COLO668 (cell line): ENCODE results near the gene ZC3H8.
A peak's percentile ranks its signal among the peaks of the same experiment; 100 is the strongest.
"Not testable (repeated sequence)": the region's sequence is repeated elsewhere in the genome, so short reads cannot be mapped to it uniquely, and the experiment has no call there.

Experiments
- DNase-seq: peaks from one replicate; lab custom pipeline; 2025; ENCODE audit not compliant: unreplicated experiment; lab: John Stamatoyannopoulos, UW

Gene ZC3H8

DNA sequence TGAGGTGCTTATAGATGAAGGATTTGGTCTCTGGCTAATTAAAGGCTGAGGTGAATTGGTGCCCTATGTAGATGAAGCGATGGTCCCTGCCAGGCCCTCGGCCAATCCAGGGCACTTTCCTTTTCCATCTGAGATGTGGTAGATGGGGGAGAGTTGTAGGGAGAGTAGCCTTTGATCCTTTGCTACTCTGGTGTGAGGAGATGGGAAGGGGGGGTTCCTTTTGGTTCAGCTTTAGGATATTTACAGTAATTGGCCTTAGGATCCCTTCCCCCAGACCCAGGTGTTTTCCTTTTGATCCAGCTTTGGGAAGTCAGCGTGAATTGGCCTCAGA, 5.4 kb upstream of the ZC3H8 start:
- no peak for DNase-seq

DNA sequence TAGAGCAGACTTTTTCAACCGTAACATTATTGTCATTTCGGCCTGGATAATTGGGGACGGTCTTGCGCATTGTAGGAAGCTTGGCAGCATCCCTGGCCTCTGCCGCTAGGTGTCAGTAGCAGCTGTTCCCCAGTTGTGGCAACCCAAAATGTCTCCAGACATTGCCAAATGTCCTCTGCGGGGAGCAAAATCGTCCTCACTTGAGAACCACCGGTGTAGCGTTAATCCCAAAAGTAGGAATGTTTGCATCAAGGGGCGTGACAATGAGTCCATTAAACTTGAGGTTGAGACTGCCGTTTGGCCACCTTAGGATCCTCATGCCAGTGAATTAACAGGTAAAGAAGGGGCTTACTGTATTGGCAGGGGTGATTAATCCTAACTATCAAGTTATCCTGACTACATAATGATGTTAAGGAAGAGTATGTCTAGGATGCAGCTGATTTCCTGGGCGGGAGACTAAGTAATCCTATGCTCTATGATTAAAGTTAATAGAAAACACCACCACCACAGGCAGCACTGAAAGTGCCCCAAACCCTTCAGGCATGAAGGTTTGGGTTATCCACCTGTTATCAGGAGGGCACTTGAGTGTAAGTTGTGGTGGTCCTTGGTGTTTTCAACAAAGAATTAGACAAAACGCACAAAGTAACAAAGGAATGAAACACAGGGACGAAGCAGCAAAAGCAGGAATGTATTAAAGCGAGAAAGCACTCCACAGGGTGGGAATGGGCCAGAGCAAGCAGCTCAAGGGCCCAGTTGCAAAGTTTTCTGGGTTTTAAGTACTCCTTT, 4.9 kb upstream of the ZC3H8 start:
- DNase-seq, result peak; percentile 64

DNA sequence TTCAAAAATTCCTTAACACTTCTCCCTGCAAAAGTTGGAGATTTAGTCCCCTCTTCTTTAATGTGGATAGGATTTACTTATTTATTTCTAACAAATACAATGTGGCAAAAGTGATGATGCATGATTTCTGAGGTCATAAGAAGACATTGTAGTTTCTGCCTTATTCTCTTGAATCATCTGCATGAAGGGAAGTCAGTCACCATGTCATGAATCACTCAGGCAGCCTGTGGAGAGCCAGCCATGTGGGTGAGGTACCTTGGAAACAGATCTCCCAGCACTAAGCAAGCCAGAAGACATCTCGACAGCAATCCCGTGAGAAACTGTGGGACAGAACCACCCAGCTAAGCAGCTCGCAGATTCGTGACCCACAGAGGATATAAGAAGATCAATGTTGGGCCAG, 2.7 kb upstream of the ZC3H8 start:
- no peak for DNase-seq

DNA sequence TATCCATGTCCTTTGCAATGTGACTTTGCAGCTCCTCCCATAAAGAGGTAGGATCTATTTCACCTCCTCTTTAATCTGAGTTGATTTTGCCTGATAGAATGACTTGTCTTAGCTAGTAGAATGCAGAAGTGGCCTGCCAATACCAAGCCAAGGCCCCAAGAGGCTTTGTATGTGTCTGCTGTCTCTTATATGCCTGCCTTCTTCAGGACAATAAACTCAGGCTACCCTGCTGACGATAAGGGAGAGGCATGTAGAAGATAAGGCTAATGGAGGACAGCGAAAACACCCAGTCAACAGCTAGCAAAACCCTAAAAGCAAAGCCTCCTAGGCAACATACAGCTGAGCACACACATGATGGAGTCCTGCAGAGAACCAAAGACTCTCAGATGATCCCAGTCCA, 1.8 kb upstream of the ZC3H8 start:
- no peak for DNase-seq

DNA sequence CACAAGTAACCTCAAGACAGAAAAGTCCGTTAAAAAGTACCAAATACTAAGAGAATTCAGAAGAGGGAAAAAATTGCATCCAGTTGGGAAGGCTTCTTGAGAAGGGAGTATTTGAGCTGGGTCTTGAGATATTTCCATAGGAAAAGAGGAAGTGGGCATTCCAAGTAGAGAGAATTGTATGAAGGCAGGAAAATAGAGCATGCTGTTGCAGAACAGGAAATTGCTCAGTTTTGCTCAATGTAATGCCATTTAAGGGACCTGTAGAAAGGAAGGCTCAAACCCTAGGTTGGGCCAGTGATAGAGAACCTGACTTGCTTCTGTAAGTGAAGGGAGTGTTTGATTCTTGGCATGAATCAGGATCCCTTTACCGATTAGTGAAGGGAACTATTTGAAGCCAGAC, 1.0 kb upstream of the ZC3H8 start:
- no peak for DNase-seq

DNA sequence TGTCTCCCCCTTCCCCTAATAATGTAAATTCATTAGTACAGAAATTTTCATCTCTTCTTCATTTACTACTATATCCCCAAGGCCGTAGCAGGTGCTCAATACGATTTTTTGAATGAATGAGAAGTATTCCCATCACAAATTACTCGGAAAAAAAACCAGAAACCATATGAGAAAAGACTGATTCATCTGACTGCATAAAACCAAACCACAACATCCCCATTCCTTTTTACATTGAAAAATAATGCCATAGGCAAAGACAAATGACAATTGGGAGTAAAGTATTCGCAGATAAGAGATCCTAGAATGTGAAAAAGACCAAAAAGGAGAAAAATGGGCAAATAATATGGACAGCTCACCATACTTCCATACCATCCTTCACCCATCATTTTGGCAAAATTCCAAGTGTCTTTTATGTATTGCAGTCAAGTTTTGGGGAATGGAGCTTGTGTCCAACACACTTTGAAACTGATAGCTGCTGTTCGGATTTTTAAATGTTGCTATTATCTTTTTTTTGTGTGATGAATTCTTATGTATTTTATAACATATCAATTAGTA, 1.5 kb downstream of the ZC3H8 start:
- DNase-seq, result no peak

DNA sequence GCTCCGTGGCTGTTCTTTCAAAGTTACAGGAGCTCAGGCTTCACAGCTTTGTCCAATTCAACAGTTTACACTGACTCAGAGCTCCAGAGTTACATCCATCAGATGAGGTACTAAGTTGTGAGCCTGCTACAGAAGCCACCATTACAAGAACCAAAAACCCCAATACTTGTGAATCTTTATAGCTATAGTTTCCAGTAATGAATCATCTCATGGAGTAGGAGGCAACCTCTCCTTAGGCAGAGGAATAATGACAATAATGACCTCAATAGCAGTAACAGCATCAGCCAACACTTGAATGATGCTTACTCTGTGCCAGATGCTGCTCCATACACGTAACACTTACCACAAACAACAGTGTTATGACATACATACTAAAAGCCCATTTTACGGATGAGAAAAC, 3.6 kb downstream of the ZC3H8 start:
- no peak for DNase-seq

DNA sequence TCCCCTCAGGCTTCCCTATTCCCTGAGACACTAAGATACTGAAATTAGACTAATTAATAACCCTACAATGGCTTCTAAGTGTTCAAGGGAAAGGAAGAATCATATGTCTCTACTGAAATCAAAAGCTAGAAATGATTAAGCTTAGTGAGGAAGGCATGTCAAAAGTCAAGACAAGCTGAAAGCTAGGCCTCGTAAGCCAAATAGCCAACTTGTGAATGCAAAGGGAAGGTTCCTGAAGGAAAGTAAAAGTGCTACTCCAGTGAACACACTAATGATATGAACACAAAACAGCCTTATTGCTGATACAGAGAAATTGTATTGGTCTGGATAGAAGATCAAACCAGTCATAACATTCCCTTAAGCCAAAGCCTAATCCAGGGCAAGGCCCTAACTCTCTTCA, 10.0 kb downstream of the ZC3H8 start:
- no peak for DNase-seq

DNA sequence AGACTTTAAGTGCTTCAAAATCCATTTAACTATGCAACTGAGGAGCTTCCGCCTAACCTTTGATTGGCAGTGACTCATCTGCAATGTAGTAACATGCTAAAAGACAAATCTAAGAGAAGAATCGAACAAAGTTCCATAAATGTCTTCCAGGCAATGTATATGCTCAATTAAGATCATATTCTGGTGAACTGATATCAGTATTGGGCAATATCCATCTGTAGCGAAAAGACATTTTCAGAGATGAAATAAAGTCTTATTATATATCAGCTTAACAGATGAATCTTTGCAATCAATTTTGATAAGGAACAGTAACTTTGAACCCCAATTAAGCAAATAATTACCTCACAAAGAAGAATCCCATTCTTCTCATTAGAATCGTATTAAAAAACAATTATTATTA, 11.6 kb downstream of the ZC3H8 start:
- DNase-seq, result no peak

DNA sequence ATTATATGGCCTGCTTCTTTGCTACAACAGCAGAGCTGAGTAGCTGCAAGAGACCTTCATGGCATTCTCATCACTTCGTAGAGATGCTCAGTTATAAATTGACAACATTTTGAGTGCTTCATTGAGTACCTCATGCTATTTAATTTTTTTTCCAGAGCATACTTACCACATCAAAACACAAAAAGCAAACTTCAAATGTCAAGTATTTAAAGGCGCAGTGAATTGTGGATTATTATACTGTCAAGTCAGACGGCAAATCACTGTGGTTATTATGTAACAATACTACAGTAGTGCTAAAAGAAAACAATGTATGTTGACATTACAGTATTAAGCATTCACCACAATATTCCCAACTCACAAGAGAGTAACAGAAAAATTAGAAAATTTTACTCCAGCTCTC, 12.5 kb downstream of the ZC3H8 start:
- no peak for DNase-seq

DNA sequence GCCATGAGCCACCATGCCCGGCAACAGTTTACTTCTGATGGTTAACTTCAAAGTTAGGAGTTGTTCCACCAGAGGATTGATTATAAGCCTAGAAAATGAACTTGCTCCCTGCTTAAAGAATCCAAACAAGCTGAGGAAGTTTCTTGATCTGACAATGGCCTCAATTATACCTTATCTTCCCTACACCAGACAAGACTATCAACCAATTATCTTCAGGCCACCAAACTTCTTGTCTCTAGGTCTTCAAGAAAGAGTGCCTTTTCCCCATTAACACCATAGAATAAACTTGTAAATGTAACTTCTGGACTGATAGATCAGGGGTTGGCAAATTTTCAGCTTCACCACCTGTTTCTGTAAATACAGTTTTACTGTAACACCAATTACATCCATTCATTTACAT, 15.0 kb downstream of the ZC3H8 start:
- DNase-seq, result no peak

DNA sequence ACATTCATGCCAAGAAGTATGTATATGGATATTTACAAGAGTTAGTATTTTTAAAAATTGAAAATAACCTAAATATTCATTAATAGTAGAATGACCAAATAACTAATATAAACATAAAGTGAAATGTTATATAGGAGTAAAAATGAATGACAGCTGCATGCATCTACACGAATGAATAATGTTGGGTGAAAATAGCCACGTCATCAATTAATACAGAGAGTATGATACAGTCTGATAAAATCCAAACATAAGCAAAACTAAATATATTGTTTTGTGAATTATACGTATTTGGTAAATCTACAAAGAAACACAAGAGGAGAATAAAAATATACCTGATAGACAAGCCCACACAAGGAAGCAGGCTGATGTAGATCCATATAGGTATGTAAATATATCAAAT, 24.5 kb downstream of the ZC3H8 start:
- DNase-seq, result no peak

DNA sequence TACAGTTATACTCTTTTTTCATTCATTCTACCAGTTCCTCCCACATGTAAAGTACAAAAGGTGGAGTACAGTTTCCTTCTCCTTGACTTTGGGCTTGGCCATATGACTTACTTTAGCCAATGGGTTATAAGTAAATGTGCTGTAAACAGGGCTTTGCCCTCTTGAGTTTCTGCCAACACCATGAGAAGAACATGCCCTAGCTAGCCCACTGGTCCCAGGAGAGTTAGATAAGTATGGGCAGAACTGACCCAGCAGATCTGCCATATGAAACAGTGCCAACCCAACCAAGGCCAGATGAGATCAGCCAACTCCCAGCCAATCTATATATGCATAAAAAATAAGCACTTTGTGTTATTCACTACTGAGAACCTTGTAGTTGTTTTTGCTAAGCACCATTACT, 25.5 kb downstream of the ZC3H8 start:
- DNase-seq, result no peak

DNA sequence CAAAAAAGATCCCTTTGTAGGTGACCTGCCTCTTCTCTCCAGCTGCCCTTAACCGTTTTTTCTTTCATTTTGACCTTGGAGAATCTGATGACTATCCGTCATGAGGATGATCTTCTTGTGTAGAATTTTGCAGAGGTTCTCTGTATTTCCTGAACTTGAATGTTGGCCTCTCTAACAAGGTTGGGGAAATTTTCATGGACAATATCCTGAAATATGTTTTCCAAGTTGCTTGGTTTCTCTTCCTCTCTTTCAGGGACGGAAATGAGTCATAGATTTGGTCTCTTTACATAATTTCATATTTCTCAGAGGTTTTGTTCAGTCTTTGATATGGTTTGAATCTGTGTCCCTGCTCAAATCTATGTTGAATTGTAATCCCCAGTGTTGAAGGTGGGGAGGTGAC, 34.0 kb downstream of the ZC3H8 start:
- DNase-seq, result no peak

DNA sequence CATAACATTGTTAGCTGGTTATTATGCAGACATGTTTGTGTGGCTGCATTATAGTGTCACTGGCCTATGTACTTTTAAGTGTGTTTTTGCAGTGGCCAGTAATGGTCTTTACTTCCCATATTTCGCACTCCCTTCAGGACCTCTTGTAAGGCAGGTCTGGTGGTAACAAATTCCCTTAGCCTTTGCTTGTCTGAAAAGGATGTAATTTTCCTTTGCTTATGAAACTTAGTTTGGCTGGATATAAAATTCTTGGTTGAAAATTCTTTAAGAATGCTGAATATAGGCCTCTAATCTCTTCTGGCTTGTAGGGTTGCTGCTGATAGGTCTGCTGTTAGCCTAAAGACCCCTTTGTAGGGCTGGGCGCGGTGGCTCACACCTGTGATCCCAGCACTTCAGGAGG, 34.7 kb downstream of the ZC3H8 start:
- DNase-seq, result no peak

DNA sequence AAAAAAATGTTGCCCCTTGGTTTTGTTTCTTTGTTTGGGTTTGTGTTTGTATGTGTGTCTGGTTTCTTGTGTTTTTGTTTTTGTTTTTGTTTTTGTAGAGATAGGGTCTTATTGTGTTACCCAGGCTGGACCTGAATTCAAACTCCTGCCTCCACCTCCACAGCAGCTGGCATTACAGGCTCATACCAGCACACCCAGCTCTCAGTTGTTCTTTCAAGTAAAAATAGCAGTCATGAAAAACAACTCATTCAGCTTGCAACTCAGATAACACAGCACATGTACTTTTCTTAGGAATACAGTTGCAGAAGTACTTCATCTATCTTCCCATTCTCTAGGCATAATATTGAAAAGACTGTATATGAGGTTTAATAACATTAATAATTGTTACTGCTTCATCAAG, 37.0 kb downstream of the ZC3H8 start:
- DNase-seq, result no peak

DNA sequence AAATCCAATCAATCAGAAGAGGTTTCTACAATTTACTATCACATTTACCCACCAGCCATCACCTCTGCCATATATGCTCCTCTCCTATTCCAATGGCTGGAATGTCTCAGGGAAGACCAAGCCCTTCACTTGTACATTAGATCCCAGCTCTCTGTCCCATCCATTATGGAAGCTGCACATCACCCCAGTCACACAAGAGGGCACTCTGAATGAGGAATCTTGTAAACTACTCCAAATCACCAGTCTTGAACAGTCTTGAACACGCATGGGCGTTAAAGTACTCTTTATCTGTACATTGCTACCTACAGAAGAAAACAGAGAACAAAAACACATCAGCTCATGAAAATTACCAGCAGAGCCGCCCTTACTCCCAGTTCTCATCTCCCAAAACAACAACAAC, 38.7 kb downstream of the ZC3H8 start:
- DNase-seq, result no peak

DNA sequence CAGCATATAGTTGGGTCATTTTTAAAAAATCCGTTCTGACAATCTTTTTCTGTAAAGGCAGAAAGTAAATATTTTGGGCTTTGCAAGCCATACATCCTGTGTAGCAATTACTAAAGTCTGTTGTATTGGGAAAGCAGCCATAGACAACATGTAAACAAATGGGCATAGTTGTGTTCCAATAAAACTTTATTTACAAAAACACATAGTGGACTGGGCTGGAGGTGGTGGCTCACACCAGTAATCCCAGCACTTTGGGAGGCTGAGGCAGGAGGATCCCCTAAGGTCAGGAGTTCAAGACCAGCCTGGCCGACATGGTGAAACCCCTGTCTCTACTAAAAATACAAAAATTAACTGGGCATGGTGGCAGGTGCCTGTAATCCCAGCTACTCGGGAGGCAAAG, 46.9 kb downstream of the ZC3H8 start:
- not testable (repeated sequence) for DNase-seq

DNA sequence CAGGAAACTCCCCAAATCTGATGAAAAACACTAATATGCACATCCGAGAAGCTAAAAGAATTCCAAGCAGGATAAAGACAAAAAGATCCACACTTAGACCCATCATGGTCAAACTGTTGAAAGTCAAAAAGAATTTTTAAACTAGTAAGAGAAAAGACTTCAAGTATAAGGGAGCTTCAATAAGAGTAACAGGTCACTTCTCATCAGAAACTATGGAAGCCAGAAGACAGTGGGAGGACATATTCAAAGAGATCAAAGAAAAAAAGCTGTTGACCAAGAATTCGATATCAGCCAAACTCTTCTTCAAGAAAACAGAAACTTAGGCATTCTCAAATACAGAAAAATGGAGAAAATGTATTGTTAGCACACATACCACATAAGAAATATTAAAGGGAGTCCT, 50.4 kb downstream of the ZC3H8 start:
- DNase-seq, result no peak

DNA sequence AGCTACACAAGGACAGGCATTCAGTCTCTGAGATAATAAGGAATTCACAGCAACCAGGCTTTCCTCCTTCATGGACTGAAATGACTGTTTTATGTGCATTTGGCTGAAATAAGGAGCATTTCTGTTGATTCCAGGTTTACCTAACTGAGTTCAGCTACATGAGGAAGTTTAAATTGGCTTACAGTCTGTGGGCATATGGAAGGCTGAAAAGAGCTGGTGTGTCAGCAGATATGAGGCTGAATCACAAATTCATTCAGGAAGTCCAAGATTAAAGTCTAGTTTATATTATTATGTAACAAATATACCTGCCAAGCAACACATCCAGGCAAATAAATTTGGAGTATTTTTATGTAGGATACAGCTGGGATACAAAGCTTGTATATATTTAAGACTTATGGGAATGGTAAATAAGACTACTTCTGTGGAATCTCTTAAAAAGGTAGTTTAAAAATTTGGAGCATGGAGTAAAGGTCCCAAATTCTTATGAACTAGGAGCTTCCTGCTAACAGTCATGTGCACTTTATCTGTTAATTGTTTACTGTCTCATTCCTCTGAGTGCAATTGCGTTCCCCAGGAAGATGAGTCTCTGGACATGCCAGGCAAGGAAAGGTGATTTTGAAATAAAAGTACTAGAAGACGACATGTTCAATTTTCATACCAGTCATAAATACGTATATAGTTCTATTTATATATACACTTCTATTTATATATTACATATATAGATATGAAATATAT, 53.0 kb downstream of the ZC3H8 start:
- no peak for DNase-seq

DNA sequence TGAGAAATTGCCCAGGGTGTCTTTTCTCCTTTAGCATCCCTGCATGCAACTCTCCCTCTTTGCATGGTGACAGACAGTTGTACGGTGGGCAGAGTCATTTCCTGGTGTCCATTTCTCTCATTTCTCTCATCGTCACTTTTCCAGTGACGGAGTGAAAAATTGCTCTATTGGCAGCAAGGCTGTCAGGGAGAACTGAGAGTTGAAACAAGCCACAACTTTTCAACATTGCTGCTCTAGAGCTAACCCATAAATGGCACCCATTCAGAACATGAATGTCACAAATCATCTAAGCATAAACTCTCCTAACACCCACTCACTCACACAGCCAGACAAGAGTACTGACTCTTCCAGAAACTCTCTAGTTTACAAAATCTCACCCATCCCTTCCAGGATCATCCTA, 55.7 kb downstream of the ZC3H8 start:
- DNase-seq, result no peak

DNA sequence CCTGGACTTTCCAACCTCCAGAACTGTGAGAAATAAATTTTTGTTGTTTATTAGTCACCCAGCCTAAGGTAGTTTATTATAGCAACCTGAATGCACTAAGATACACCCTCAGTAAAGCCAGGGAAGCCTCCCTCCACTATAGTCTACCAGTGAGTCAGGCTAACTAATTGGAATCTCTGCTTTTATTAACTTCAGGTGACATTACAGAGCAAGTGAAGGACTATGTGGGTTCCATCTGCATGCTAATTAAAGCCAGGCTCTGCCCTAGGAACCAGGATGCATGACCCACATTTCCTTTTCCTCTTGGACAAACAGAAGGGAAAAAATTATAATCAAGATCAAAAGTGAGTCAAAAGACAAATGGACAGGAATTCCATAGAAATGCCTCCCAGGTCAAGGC, 56.1 kb downstream of the ZC3H8 start:
- no peak for DNase-seq

DNA sequence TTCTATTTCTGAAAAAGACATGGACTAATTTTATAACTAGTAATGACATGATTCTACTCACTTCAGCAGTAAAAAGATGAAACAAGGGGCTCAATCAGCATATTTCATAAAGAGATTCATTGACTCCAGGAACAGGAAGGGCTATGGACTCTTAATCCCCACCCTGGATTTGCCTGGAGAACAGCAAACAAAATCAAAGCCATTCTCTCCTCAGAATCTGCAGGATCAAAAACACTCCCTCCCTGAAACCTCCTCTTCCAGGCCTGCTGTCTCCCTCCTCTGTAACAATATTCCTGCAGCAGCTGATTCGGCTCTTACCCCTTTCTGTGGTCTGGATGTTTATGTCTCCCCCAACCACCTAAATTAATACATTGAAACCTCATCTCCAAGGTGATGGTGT, 57.0 kb downstream of the ZC3H8 start:
- no peak for DNase-seq
